Erythroblast (primary cell): Measurements from ENCODE around the gene MSL2.

Experiments used
- GATA1 ChIP-seq: IDR thresholded peaks from 2 replicates; pipeline ENCODE4 v1.6.1; 2011; ENCODE audit warnings: low read depth, mild to moderate bottlenecking, control low read depth, low read length, moderate library complexity
- POLR2A ChIP-seq: IDR thresholded peaks from 2 replicates; pipeline ENCODE4 v1.6.1; 2011; ENCODE audit warnings: mild to moderate bottlenecking, low read length

DNA sequence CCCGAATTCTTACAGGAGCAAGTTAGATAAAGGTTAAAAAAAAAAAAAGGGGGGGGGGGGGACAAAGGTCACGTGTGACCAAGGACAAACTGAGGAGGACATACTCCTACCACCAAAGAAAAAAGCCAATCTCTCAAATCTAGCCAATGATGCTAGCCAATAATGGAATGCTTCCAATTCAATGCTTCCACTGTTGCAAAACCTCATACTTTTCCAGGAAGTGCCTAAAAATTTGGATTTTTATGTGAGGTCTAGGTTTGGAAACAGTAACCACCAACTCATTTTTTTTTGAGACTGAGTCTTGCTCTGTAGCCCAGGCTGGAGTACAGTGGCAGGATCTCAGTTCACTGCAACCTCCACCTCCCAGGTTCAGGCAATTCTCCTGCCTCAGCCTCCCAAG, 11.4 kb downstream of the MSL2 start:
- TF ChIP-seq GATA1: no peak
- TF ChIP-seq POLR2A: no peak
